A549 (cell line): ENCODE results near the gene RPGRIP1. TPM values are rescaled to one million over a fixed set of nuclear protein-coding genes. Genes with fewer than 3 reads are reported as not detected.

Experiments
- ATAC-seq, 2 experiments: fragments of 200-7000 bp in 1 of 2; fragments of >200 bp in 1 of 2; cut with Nextera tagmentation in 1 of 2; cut with Tn5 transposase in 1 of 2; 3 replicates each; pipeline versions ENCODE4 v1.8.0 to v1.9.1; 2018 to 2020; ENCODE audit warnings: mild to moderate bottlenecking in 1 of 2, moderate library complexity in 1 of 2
- CTCF ChIA-PET: fragments of 300-600 bp; sonication (Branson Sonifier 250); formaldehyde crosslinking; extraction: SDS; loops from one replicate; lab custom pipeline; 2021; ENCODE audit warnings: antibody characterized with exemption, inconsistent platforms; lab: Yijun Ruan, JAX
- POLR2A ChIA-PET: fragments of 350-600 bp; formaldehyde crosslinking; extraction: SDS; loops from one replicate; lab custom pipeline; 2021; ENCODE audit warnings: antibody characterized with exemption, inconsistent platforms; lab: Yijun Ruan, JAX
- DNase-seq, 2 experiments: peaks; one replicate each; pipeline versions ENCODE4 v3.0.0 to v3.0.0-alpha.2; 2011 to 2016; ENCODE audit warnings: low read depth in 1 of 2, low spot score in 1 of 2
- FAIRE-seq: peaks from 2 replicates; lab custom pipeline; 2011; peaks lifted over from hg19 to GRCh38; lab: Jason Lieb, UNC
- H3K27ac ChIP-seq, 2 experiments: fragments of >200 bp; sonication (Bioruptor Twin); formaldehyde crosslinking; 3 replicates each; pipeline ENCODE4 v1.5.1; 2016 to 2017
- H3K4me1 ChIP-seq: fragments of >200 bp; sonication (Bioruptor Twin); formaldehyde crosslinking; 3 replicates; pipeline ENCODE4 v1.6.1; 2016
- H3K4me2 ChIP-seq: fragments of >200 bp; sonication (Bioruptor Twin); formaldehyde crosslinking; 3 replicates; pipeline ENCODE4 v1.6.1; 2016
- H3K4me3 ChIP-seq: fragments of >200 bp; sonication (Bioruptor Twin); formaldehyde crosslinking; 3 replicates; pipeline ENCODE4 v1.5.1; 2016
- H3K9me3 ChIP-seq: fragments of >200 bp; sonication (Bioruptor Twin); formaldehyde crosslinking; 3 replicates; pipeline ENCODE4 v1.6.1; 2016
- CEBPB ChIP-seq, 2 experiments: fragments of >200 bp in 1 of 2; sonication (Bioruptor Twin) in 1 of 2; formaldehyde crosslinking in 1 of 2; IDR thresholded peaks; 2 replicates each; pipeline ENCODE4 v1.6.1; 2012 to 2016
- CHD2 ChIP-seq: fragments of 150-350 bp; IDR thresholded peaks from 2 replicates; pipeline ENCODE4 v1.6.1; 2014; ENCODE audit warnings: low read length; ENCODE audit not compliant: partially characterized antibody
- EHF ChIP-seq: fragments of 250-450 bp; sonication (Bioruptor Pico); IDR thresholded peaks from 2 replicates; pipeline ENCODE4 v1.5.0; 2020; ENCODE audit warnings: mild to moderate bottlenecking
- EHMT2 ChIP-seq: fragments of 200-600 bp; sonication (generic); IDR thresholded peaks from 2 replicates; pipeline ENCODE4 v1.6.1; 2016; ENCODE audit warnings: antibody characterized with exemption, low read depth, mild to moderate bottlenecking, moderate library complexity
- EP300 ChIP-seq, 2 experiments: fragments of >200 bp; sonication (Bioruptor Twin); formaldehyde crosslinking; IDR thresholded peaks; 2 replicates in 1 of 2; 3 replicates in 1 of 2; pipeline ENCODE4 v1.6.1; 2016 to 2017
- FOSB ChIP-seq: fragments of 250-450 bp; sonication (Bioruptor Pico); IDR thresholded peaks from 2 replicates; pipeline ENCODE4 v1.5.0; 2020; ENCODE audit warnings: mild to moderate bottlenecking, moderate library complexity
- GATA3 ChIP-seq: IDR thresholded peaks from 2 replicates; pipeline ENCODE4 v1.6.1; 2012; ENCODE audit warnings: borderline replicate concordance
- JUN ChIP-seq, 2 experiments: fragments of >200 bp; sonication (Bioruptor Twin); formaldehyde crosslinking; IDR thresholded peaks; 2 replicates in 1 of 2; 3 replicates in 1 of 2; pipeline ENCODE4 v1.6.1; 2016 to 2017
- KDM1A ChIP-seq: fragments of 200-600 bp; sonication (generic); IDR thresholded peaks from 2 replicates; pipeline ENCODE4 v1.6.1; 2016; ENCODE audit warnings: low read depth, mild to moderate bottlenecking
- MYC ChIP-seq: IDR thresholded peaks from 2 replicates; pipeline ENCODE4 v1.6.1; 2012; ENCODE audit warnings: mild to moderate bottlenecking, inconsistent platforms, low read length, improper control_type of control experiment, borderline replicate concordance
- NFE2L2 ChIP-seq: fragments of 150-350 bp; conservative IDR thresholded peaks from 2 replicates; pipeline ENCODE4 v1.6.1; 2014; ENCODE audit warnings: low read length
- PHF8 ChIP-seq: fragments of 200-600 bp; sonication (generic); IDR thresholded peaks from 2 replicates; pipeline ENCODE4 v1.6.1; 2016; ENCODE audit warnings: low read depth, mild to moderate bottlenecking, antibody characterized with exemption, moderate library complexity, borderline replicate concordance
- POLR2A ChIP-seq: IDR thresholded peaks from 2 replicates; pipeline ENCODE4 v1.6.1; 2012; ENCODE audit warnings: mild to moderate bottlenecking, low read length
- RARB ChIP-seq: fragments of 250-450 bp; sonication (Bioruptor Pico); IDR thresholded peaks from 2 replicates; pipeline ENCODE4 v1.8.0; 2021; ENCODE audit warnings: mild to moderate bottlenecking, moderate library complexity
- SMC3 ChIP-seq: fragments of >200 bp; sonication (Bioruptor Twin); formaldehyde crosslinking; IDR thresholded peaks from 3 replicates; pipeline ENCODE4 v1.6.1; 2018; ENCODE audit warnings: inconsistent platforms
- SREBF2 ChIP-seq: fragments of 450-650 bp; IDR thresholded peaks from 2 replicates; pipeline ENCODE4 v1.6.1; 2014; ENCODE audit warnings: mild to moderate bottlenecking, moderate library complexity
- TFCP2L1 ChIP-seq: fragments of 250-450 bp; sonication (Bioruptor Pico); IDR thresholded peaks from 2 replicates; pipeline ENCODE4 v1.5.0; 2021; ENCODE audit warnings: mild to moderate bottlenecking
- ZC3H11A ChIP-seq: fragments of 450-650 bp; IDR thresholded peaks from 2 replicates; pipeline ENCODE4 v1.6.1; 2014; ENCODE audit warnings: antibody characterized with exemption, mild to moderate bottlenecking
- ZFP36 ChIP-seq: fragments of 450-650 bp; IDR thresholded peaks from 2 replicates; pipeline ENCODE4 v1.6.1; 2014; ENCODE audit warnings: borderline replicate concordance; ENCODE audit not compliant: partially characterized antibody
- WGBS: methylation state at CpG from one replicate; pipeline ENCODE4 v1.1.6; 2017; ENCODE audit errors: missing lambda C conversion rate; 5-methylcytosine and 5-hydroxymethylcytosine counted together
- polyA plus RNA-seq, 4 experiments: library from polyadenylated mRNA; depleted of rRNA in 3 of 4; stranded (reverse); fragments of >200 nt; fragmentation: RNase III in 1 of 4; extraction: RNeasy Plus Mini Kit Qiagen cat#74134 plus additional on column Dnase treatment in 1 of 4; gene quantifications; 2 replicates in 3 of 4; 3 replicates in 1 of 4; pipeline ENCODE4 v1.2.3, GENCODE V29; 2011 to 2017
- TF ChIP-seq, protein P1 (sequence below): fragments of 200-600 bp; sonication (generic); IDR thresholded peaks from 2 replicates; pipeline ENCODE4 v1.6.1; 2016; ENCODE audit warnings: antibody characterized with exemption, mild to moderate bottlenecking, moderate library complexity
- TF ChIP-seq, protein P2 (sequence below): fragments of 250-450 bp; sonication (Bioruptor Pico); IDR thresholded peaks from 2 replicates; pipeline ENCODE4 v1.5.0; 2021; ENCODE audit warnings: mild to moderate bottlenecking, moderate library complexity, borderline replicate concordance
- TF ChIP-seq, protein P3 (sequence below): IDR thresholded peaks from 2 replicates; pipeline ENCODE4 v1.6.1; 2012; ENCODE audit warnings: low read depth, borderline replicate concordance
- TF ChIP-seq, protein P4 (sequence below): fragments of >200 bp; sonication (Bioruptor Twin); formaldehyde crosslinking; IDR thresholded peaks from 3 replicates; pipeline ENCODE4 v1.6.1; 2016
- TF ChIP-seq, protein P5 (sequence below): fragments of >200 bp; sonication (Bioruptor Twin); formaldehyde crosslinking; IDR thresholded peaks from 3 replicates; pipeline ENCODE4 v1.5.1; 2016
- TF ChIP-seq, protein P6 (sequence below): fragments of >200 bp; sonication (Bioruptor Twin); formaldehyde crosslinking; IDR thresholded peaks from 2 replicates; pipeline ENCODE4 v1.6.1; 2016

RPGRIP1 gene
- polyA plus RNA-seq, 2 of the 4 experiments (the other 2 are of a cell fraction), result 0.26 to 1.5 TPM

DNA sequence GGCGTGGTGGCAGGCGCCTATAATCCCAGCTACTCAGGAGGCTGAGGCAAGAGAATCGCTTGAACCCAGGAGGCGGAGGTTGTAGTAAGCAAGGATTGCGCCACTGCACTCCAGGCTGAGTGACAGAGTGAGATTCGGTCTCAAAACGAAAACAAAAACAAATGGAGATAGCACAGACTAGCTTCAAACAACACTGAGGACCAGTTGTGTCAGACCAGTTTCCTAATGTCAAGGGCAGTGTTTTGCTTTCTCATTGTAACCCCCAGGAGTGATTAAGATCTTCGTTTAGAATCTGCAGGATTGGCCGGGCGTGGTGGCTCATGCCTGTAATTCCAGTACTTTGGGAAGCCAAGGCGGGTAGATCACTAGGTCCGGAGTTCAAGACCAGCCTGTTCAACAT is 18.5 kb downstream of the RPGRIP1 start:
- CTCF ChIA-PET, result no interaction called here
- H3K4me1 ChIP-seq, result no peaks in the 10 kb centered on the region
- no peaks in the 10 kb centered on the region for H3K9me3 ChIP-seq
- 79% methylated on average over 12 of the region's 12 CpGs for WGBS
- no peak for TF ChIP-seq NFE2L2
- TF ChIP-seq SMC3, result no peak
- no peak for TF ChIP-seq MYC
- TF ChIP-seq, protein P1, sequence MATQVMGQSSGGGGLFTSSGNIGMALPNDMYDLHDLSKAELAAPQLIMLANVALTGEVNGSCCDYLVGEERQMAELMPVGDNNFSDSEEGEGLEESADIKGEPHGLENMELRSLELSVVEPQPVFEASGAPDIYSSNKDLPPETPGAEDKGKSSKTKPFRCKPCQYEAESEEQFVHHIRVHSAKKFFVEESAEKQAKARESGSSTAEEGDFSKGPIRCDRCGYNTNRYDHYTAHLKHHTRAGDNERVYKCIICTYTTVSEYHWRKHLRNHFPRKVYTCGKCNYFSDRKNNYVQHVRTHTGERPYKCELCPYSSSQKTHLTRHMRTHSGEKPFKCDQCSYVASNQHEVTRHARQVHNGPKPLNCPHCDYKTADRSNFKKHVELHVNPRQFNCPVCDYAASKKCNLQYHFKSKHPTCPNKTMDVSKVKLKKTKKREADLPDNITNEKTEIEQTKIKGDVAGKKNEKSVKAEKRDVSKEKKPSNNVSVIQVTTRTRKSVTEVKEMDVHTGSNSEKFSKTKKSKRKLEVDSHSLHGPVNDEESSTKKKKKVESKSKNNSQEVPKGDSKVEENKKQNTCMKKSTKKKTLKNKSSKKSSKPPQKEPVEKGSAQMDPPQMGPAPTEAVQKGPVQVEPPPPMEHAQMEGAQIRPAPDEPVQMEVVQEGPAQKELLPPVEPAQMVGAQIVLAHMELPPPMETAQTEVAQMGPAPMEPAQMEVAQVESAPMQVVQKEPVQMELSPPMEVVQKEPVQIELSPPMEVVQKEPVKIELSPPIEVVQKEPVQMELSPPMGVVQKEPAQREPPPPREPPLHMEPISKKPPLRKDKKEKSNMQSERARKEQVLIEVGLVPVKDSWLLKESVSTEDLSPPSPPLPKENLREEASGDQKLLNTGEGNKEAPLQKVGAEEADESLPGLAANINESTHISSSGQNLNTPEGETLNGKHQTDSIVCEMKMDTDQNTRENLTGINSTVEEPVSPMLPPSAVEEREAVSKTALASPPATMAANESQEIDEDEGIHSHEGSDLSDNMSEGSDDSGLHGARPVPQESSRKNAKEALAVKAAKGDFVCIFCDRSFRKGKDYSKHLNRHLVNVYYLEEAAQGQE, result no peak
- no peak for TF ChIP-seq PHF8
- no peak for TF ChIP-seq KDM1A
- no peak for TF ChIP-seq CHD2
- no peak for TF ChIP-seq CEBPB (IDR thresholded peaks at IDR 0.05)
- TF ChIP-seq ZFP36, result no peak
- no peak for TF ChIP-seq JUN (IDR thresholded peaks at IDR 0.05)
- TF ChIP-seq EHMT2, result no peak
- no peak for TF ChIP-seq EP300 (IDR thresholded peaks at IDR 0.05)
- TF ChIP-seq ZC3H11A, result no peak
- TF ChIP-seq RARB (CRISPR knock-in tag), result no peak
- TF ChIP-seq, protein P2, sequence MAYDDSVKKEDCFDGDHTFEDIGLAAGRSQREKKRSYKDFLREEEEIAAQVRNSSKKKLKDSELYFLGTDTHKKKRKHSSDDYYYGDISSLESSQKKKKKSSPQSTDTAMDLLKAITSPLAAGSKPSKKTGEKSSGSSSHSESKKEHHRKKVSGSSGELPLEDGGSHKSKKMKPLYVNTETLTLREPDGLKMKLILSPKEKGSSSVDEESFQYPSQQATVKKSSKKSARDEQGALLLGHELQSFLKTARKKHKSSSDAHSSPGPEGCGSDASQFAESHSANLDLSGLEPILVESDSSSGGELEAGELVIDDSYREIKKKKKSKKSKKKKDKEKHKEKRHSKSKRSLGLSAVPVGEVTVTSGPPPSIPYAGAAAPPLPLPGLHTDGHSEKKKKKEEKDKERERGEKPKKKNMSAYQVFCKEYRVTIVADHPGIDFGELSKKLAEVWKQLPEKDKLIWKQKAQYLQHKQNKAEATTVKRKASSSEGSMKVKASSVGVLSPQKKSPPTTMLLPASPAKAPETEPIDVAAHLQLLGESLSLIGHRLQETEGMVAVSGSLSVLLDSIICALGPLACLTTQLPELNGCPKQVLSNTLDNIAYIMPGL (CRISPR knock-in tag), result no peak
- no peak for FAIRE-seq
- DNase-seq, result no peak
- ATAC-seq, result no peak; a peak in 1 of 6 replicates
- H3K27ac ChIP-seq, result no peak overlapping the region
- no peak overlapping the region for H3K4me3 ChIP-seq
- no peak overlapping the region for H3K4me2 ChIP-seq
- POLR2A ChIA-PET, result interaction anchor here (1.1 kb wide), 1 partner anchor 10 kb away, joined by 7 read pairs; no protein-coding TSS in a partner anchor

DNA sequence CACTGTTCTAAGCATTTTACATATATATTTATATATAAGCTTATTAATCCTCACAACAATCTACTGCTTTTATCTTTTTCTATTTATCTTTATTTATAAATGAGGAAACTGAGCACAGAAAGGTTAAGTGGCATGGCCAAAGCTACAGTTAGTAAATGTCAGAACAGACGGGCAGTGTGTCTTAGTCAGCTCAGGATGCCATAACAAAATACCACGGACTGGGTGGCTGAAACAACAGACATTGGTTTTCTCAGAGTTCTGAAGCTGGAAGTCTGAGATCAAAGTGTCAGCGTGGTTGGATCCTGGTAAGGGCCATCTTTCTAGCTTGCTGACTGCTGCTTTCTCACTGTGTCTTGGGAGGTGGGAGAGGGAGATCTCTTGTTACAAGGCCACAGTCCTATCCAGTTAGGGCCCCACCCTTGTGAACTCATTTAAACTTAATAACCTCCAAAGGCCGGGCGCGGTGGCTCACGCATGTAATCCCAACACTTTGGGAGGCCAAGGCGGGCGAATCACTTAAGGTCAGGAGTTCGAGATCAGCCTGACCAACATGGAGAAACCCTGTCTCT is 19.8 kb downstream of the RPGRIP1 start:
- no peak overlapping the region for H3K27ac ChIP-seq
- CTCF ChIA-PET, result no interaction called here
- 84% methylated on average over 10 of the region's 10 CpGs for WGBS
- no peaks in the 10 kb centered on the region for H3K4me1 ChIP-seq
- POLR2A ChIA-PET, result interaction anchor here (1.1 kb wide), 1 partner anchor 9 kb away, joined by 7 read pairs; no protein-coding TSS in a partner anchor
- DNase-seq (no peak), ATAC-seq (no peak), FAIRE-seq (no peak)
- no peak overlapping the region for H3K4me3 ChIP-seq
- no peak overlapping the region for H3K4me2 ChIP-seq
- no peaks in the 10 kb centered on the region for H3K9me3 ChIP-seq
- TF ChIP-seq, protein P3, sequence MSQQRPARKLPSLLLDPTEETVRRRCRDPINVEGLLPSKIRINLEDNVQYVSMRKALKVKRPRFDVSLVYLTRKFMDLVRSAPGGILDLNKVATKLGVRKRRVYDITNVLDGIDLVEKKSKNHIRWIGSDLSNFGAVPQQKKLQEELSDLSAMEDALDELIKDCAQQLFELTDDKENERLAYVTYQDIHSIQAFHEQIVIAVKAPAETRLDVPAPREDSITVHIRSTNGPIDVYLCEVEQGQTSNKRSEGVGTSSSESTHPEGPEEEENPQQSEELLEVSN, result no peak
- TF ChIP-seq TFCP2L1, result no peak
- no peak for TF ChIP-seq SREBF2
- no peak for TF ChIP-seq POLR2A
- TF ChIP-seq JUN (IDR thresholded peaks at IDR 0.05), result no peak
- TF ChIP-seq, protein P4, sequence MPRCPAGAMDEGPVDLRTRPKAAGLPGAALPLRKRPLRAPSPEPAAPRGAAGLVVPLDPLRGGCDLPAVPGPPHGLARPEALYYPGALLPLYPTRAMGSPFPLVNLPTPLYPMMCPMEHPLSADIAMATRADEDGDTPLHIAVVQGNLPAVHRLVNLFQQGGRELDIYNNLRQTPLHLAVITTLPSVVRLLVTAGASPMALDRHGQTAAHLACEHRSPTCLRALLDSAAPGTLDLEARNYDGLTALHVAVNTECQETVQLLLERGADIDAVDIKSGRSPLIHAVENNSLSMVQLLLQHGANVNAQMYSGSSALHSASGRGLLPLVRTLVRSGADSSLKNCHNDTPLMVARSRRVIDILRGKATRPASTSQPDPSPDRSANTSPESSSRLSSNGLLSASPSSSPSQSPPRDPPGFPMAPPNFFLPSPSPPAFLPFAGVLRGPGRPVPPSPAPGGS, result no peak
- no peak for TF ChIP-seq FOSB (CRISPR knock-in tag)
- no peak for TF ChIP-seq GATA3
- TF ChIP-seq, protein P5, sequence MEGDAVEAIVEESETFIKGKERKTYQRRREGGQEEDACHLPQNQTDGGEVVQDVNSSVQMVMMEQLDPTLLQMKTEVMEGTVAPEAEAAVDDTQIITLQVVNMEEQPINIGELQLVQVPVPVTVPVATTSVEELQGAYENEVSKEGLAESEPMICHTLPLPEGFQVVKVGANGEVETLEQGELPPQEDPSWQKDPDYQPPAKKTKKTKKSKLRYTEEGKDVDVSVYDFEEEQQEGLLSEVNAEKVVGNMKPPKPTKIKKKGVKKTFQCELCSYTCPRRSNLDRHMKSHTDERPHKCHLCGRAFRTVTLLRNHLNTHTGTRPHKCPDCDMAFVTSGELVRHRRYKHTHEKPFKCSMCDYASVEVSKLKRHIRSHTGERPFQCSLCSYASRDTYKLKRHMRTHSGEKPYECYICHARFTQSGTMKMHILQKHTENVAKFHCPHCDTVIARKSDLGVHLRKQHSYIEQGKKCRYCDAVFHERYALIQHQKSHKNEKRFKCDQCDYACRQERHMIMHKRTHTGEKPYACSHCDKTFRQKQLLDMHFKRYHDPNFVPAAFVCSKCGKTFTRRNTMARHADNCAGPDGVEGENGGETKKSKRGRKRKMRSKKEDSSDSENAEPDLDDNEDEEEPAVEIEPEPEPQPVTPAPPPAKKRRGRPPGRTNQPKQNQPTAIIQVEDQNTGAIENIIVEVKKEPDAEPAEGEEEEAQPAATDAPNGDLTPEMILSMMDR, result no peak
- no peak for TF ChIP-seq EHF (CRISPR knock-in tag)
- TF ChIP-seq ZC3H11A, result no peak
- TF ChIP-seq, protein P6, sequence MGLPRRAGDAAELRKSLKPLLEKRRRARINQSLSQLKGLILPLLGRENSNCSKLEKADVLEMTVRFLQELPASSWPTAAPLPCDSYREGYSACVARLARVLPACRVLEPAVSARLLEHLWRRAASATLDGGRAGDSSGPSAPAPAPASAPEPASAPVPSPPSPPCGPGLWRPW, result no peak
